ENCODE measurements around the gene ZNF526.

The ZNF526 gene

GRCh38 chr19:42268142-42268703 lies 48.1 kb downstream of the ZNF526 start:
- peak; percentile 100 for DNase-seq

GRCh38 chr19:42268704-42269477 lies 48.8 kb downstream of the ZNF526 start, which contains the start of gene CIC:
Gene CIC, plus strand, starts transcription at chr19:42269252. Its CDS starts 2,532 bp downstream, at chr19:42271784.
- peak; percentile 100 for DNase-seq

DNA sequence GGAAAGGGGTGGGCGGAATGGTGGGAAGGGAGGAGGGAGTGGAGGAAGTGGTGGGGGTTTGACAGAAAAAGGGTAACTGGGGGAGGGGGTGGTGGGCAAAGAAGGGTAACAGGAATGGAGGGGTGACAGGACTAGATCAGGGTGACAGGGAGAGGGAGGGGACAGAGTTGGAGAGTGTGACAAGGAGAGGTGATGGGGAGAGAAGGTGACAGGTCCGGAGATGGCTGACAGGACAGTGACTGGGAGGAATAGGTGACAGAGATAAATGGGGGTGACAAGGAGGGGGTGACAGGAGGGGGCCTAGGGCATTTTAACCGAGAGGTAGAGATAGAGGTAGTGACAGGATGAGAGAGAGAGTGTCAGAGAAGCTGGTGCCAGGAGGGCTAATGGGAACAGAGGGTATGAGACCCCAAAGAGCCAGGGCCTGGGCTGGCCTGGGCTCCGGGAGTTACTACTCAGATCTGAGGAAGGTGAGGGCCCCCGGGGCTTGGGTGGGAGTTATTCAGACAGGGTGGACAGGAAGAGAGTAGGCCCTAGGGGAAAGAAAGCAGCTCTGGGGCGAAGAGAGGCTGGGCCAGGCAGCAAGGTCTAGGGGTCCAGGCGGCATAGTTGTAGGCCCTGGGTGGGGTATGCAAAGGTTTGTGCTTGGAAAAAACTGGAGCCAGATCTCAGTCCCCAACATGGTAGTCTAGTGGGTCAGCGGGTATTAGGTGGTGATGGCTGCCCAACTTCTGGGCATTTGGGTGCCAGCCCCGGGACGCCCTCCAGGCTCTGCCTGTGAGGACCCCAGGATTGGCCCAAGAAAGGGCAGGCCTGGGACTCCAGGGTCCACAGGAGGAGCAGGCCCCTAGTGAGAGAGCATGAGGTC lies 49.6 kb downstream of the ZNF526 start:
- no peak for DNase-seq

DNA sequence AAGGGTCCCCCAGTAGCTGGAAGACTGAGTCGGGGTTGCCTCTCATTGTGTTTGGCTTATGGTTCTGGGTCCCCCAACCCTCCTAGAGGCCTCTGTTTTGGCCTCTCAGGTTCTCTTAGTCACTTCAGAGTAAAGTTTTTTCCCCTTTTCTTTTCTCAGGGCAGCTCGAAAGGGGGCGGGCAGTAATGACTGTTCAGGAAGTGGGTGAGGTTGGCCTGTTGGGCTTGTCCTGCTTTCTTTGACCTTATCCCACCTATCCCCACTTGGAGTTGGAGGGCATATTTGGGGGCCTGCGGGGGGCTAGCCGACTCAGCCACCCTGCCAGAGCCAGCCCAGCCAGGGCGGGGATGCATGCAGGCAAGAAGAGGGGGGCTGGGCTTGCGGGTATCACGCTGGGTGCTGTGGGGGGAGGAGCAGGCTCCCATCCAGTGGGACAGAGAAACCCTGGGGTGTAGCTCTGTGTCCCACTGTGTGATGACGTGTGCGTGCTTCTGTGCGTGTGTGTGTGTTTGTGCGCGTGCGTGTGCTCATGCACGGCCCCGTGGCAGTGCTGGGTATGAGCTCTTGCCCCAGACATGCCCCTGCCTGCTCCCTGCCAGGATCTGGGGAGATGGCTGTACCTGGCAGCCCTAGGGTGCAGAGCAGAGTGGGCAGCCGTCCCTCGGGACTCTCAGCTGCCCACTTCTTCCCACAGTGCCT lies 50.4 kb downstream of the ZNF526 start:
- peak; percentile 77 for DNase-seq

DNA sequence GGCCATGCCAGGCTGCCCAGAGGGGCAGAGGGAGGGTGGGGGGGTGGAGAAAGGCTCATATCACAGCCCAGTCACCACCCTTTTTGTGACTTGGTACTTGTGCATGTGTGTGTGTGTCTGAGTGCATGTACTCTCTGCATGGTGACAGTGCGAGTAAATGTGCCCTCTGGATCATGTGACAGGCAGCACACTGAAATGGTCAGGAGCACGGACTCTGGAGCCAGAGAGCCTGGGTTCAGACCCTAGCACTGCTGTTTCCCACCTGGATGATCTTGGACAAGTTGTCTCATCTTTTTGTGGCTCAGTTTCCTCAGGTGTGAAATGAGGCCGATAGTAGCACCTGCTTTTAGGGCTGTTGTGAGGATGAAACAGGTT lies 50.9 kb downstream of the ZNF526 start:
- no peak for DNase-seq

DNA sequence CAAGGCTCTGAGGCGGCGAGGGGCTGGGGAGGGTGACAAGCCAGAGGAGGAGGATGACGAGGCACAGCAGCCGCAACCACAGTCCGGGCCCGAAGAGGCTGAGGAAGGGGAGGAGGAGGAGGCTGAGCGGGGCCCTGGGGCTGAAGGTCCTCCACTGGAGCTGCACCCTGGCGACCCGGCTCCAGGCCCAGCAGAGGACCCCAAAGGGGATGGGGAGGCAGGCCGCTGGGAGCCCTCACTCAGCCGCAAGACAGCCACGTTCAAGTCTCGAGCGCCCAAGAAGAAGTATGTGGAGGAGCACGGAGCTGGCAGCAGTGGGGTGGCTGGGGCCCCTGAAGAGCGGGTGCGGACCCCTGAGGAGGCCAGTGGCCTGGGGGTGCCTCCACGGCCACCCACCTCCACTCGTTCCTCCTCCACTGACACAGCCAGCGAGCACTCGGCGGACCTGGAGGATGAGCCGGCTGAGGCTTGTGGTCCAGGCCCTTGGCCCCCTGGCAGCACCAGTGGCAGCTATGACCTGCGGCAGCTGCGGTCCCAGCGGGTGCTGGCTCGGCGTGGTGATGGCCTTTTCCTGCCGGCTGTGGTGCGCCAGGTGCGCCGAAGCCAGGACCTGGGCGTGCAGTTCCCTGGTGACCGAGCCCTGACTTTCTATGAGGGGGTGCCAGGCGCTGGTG lies 51.9 kb downstream of the ZNF526 start:
- DNase-seq: no peak

DNA sequence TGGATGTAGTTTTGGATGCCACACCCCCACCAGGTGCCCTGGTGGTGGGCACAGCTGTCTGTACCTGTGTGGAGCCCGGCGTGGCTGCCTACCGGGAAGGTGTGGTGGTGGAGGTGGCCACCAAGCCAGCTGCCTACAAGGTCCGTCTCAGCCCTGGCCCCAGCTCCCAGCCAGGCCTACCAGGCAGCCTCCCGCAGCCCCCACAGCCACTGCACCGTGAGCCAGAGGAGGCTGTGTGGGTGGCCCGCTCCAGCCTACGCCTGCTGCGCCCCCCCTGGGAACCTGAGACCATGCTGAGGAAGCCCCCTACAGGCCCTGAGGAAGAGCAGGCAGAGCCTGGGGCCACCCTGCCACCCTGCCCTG lies 52.4 kb downstream of the ZNF526 start:
- DNase-seq: no peak

DNA sequence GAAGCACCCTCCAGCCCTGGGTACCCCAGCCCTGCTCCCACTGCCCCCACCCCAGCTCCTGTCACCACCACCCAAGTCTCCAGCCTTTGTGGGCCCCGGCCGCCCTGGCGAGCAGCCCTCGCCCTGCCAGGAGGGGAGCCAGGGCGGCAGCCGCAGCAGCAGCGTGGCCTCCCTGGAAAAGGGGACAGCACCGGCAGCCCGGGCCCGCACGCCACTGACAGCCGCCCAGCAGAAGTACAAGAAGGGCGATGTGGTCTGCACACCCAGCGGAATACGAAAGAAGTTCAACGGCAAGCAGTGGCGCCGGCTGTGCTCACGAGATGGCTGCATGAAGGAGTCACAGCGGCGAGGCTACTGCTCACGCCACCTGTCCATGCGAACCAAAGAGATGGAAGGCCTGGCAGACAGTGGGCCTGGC lies 52.9 kb downstream of the ZNF526 start:
- DNase-seq: no peak

GRCh38 chr19:42273407-42274064 lies 53.4 kb downstream of the ZNF526 start:
- DNase-seq: no peak

DNA sequence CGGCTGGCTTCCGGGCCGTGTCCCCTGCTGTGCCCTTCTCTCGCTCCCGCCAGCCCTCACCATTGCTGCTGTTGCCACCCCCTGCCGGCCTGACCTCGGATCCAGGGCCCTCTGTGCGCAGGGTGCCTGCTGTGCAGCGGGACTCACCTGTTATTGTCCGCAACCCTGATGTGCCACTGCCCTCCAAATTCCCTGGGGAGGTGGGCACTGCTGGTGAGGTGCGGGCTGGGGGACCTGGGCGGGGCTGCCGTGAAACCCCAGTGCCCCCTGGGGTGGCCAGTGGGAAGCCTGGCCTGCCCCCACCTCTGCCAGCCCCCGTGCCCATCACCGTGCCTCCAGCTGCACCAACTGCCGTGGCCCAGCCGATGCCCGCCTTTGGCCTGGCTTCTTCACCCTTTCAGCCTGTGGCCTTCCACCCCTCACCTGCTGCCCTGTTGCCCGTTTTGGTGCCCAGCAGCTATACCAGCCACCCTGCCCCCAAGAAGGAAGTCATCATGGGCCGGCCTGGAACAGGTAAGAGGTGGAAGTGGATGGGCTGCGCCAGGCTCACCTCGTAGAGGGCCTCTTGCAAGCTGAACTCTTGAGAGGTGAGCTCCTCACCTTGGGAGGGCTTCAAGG lies 54.1 kb downstream of the ZNF526 start:
- DNase-seq: no peak

GRCh38 chr19:42275103-42275502 lies 55.0 kb downstream of the ZNF526 start:
- DNase-seq: no peak

- DNase-seq: no peak
These were observed 55.4 kb downstream of the ZNF526 start for GRCh38 chr19:42275517-42275916.

GRCh38 chr19:42276284-42276683 lies 56.2 kb downstream of the ZNF526 start:
- no peak for DNase-seq

DNA sequence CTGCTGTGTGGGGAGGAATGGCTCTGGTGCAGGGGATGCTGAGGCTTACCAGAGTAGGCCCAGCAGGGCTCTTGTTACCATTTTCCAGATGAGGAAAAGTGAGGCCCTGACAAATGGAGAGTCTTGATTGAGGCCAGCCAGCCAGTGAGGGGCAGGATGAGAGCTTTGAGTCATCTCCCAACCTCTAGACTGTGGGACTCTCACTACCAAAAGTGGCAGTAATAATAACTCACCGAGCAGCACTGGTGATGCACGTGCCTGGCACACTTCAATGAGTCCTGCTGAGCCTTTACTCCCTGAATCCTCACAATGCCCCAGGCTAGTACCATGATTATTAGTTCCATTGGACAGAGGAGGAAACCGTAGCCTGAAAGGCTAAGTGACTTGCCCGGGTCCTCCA lies 56.7 kb downstream of the ZNF526 start:
- DNase-seq: peak; percentile 65
